ENCODE measurements around the gene SPATA18. TPM values are rescaled to one million over a fixed set of nuclear protein-coding genes. Genes with fewer than 3 reads are reported as not detected.
"Not testable (repeated sequence)": the region's sequence is repeated elsewhere in the genome, so short reads cannot be mapped to it uniquely, and the experiment has no call there.

The SPATA18 gene
- total RNA-seq, 1 experiment from 2014 or later = 0.47 TPM

DNA sequence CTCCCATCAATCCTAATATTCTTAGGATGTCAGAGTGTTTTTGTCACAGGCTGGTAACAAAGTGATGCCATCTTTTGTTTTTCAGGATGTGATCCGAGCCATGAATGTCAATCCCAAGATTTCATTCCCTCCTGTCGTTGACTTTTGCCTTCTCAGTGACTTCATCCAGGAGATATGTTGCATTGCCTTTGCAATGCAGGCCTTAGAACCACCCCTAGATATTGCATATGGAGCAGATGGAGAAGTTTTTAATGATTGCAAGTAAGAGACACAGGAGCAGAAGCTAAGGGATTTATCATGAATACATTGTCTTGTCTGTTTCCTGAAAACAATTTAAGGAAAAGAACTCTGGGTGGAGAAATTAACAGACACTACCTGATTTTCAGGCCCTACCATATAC is 28.6 kb downstream of the SPATA18 start:
- no TSS peak for BruUV-seq (replicated peaks)
- CTCF ChIA-PET = no interaction called here
- RAD21 ChIA-PET (ENCODE audit: low non-redundant PET in 1 of 2, low total read pairs in 2 of 2, uncharacterized antibody in 2 of 2, unreplicated experiment in 2 of 2) = no interaction called here

DNA sequence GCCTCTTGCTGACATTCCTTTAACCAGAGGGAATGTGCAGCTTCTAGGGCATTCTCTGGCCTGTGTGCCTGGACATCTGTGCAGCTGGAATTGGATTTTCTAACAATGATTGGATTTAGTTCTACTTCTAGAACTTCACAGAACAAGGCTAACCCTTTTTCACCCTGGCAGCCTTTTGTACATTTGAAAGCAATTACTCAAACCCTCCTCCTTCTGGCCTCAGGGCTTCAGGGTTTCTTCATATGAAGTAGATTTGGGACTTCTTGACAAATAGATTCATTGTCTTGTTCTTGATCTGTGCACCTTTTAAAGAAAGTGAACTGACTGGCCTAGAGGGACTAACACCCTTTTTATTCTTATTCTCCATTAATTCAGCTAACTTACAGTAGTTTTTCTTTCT is 30.1 kb downstream of the SPATA18 start:
- Histone ChIP-seq H3K9me3 (ENCODE audit: control insufficient read depth in 1 of 2, insufficient read depth in 1 of 2, low read depth in 1 of 2, low read length in 2 of 2) (no peaks in the 10 kb centered on the region), H3K4me1 (ENCODE audit: control insufficient read depth in 1 of 2, insufficient read depth in 2 of 2, low read length in 2 of 2) (no peaks in the 10 kb centered on the region), H3K79me2 (ENCODE audit: insufficient read depth, low read length) (no peaks in the 10 kb centered on the region), H3K9me2 (ENCODE audit: insufficient read depth) (no peaks in the 10 kb centered on the region), H3K4me3 (replicated peaks in 1 of 2; ENCODE audit: low read depth in 1 of 2, low read length in 2 of 2) (no peak overlapping the region), H3K36me3 (ENCODE audit: control insufficient read depth in 1 of 2, insufficient read depth in 2 of 2, low read length in 2 of 2) (no peaks in the 10 kb centered on the region), H3K27me3 (ENCODE audit: insufficient read depth, low read length) (peaks cover 74% of the 10 kb centered on the region), H2AFZ (ENCODE audit: low read depth, low read length, poor library complexity, severe bottlenecking) (no peak overlapping the region), H3K4me2 (ENCODE audit: low read length) (no peak overlapping the region), H4K20me1 (ENCODE audit: insufficient read depth) (no peaks in the 10 kb centered on the region), H3K9ac (ENCODE audit: low read length) (no peak overlapping the region), H3K27ac (ENCODE audit: low read depth, low read length) (no peak overlapping the region)
- DNase-seq (ENCODE audit: low read depth, low spot score) = no peak
- TF ChIP-seq POLR2A (IDR thresholded peaks at IDR 0.05; ENCODE audit: borderline replicate concordance, extremely low read depth, insufficient read depth, insufficient read length) (no peak), EZH2 (IDR thresholded peaks at IDR 0.05) (no peak)
- no TSS peak for BruUV-seq (replicated peaks)
- ATAC-seq = no peak
- RAD21 ChIA-PET (ENCODE audit: low non-redundant PET in 1 of 2, low total read pairs in 2 of 2, uncharacterized antibody in 2 of 2, unreplicated experiment in 2 of 2) = no interaction called here
- intact Hi-C loops (cut with micrococcal nuclease) = no loop called here
- POLR2A ChIA-PET = no interaction called here
- CTCF ChIA-PET = no interaction called here

More for the DNA sequence above, 28.6 kb downstream of the SPATA18 start:
- H4K20me1 ChIP-seq (ENCODE audit: insufficient read depth) = no peaks in the 10 kb centered on the region
- ATAC-seq = no peak
- H3K9me3 ChIP-seq (ENCODE audit: control insufficient read depth in 1 of 2, insufficient read depth in 1 of 2, low read depth in 1 of 2, low read length in 2 of 2) = no peaks in the 10 kb centered on the region
- intact Hi-C loops (cut with micrococcal nuclease) = no loop called here
- H2AFZ ChIP-seq (ENCODE audit: low read depth, low read length, poor library complexity, severe bottlenecking) = no peak overlapping the region
- H3K79me2 ChIP-seq (ENCODE audit: insufficient read depth, low read length) = no peaks in the 10 kb centered on the region
- no peaks in the 10 kb centered on the region for H3K36me3 ChIP-seq (ENCODE audit: control insufficient read depth in 1 of 2, insufficient read depth in 2 of 2, low read length in 2 of 2)
- no peak overlapping the region for H3K9ac ChIP-seq (ENCODE audit: low read length)
- H3K27me3 ChIP-seq (ENCODE audit: insufficient read depth, low read length) = peaks cover 78% of the 10 kb centered on the region
- DNase-seq (ENCODE audit: low read depth, low spot score) = no peak
- no peak overlapping the region for H3K27ac ChIP-seq (ENCODE audit: low read depth, low read length)
- TF ChIP-seq, protein P1, sequence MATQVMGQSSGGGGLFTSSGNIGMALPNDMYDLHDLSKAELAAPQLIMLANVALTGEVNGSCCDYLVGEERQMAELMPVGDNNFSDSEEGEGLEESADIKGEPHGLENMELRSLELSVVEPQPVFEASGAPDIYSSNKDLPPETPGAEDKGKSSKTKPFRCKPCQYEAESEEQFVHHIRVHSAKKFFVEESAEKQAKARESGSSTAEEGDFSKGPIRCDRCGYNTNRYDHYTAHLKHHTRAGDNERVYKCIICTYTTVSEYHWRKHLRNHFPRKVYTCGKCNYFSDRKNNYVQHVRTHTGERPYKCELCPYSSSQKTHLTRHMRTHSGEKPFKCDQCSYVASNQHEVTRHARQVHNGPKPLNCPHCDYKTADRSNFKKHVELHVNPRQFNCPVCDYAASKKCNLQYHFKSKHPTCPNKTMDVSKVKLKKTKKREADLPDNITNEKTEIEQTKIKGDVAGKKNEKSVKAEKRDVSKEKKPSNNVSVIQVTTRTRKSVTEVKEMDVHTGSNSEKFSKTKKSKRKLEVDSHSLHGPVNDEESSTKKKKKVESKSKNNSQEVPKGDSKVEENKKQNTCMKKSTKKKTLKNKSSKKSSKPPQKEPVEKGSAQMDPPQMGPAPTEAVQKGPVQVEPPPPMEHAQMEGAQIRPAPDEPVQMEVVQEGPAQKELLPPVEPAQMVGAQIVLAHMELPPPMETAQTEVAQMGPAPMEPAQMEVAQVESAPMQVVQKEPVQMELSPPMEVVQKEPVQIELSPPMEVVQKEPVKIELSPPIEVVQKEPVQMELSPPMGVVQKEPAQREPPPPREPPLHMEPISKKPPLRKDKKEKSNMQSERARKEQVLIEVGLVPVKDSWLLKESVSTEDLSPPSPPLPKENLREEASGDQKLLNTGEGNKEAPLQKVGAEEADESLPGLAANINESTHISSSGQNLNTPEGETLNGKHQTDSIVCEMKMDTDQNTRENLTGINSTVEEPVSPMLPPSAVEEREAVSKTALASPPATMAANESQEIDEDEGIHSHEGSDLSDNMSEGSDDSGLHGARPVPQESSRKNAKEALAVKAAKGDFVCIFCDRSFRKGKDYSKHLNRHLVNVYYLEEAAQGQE (IDR thresholded peaks at IDR 0.05; ENCODE audit: low read depth) = no peak
- TF ChIP-seq EZH2phosphoT487 (IDR thresholded peaks at IDR 0.05; ENCODE audit: borderline replicate concordance) = no peak
- H3K9me2 ChIP-seq (ENCODE audit: insufficient read depth) = no peaks in the 10 kb centered on the region
- H3K4me1 ChIP-seq (ENCODE audit: control insufficient read depth in 1 of 2, insufficient read depth in 2 of 2, low read length in 2 of 2) = no peaks in the 10 kb centered on the region
- POLR2A ChIA-PET = no interaction called here
- H3K4me2 ChIP-seq (ENCODE audit: low read length) = no peak overlapping the region
- H3K4me3 ChIP-seq (replicated peaks in 1 of 2; ENCODE audit: low read depth in 1 of 2, low read length in 2 of 2) = no peak overlapping the region

DNA sequence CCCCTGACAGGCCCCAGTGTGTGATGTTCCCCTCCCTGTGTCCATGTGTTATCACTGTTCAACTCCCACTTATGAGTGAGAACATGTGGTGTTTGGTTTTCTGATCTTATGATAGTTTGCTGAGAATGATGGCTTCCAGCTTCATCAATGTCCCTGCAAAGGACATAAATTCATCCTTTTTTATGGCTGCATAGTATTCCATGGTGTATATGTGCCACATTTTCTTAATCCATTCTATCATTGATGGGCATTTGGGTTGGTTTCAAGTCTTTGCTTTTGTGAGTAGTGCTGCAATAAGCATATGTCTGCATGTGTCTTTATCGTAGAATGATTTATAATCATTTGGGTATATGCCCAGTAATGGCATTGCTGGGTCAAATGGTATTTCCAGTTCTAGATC is 35.3 kb downstream of the SPATA18 start:
- H2AFZ ChIP-seq (ENCODE audit: low read depth, low read length, poor library complexity, severe bottlenecking); H3K9me2 ChIP-seq (ENCODE audit: insufficient read depth); BruUV-seq (replicated peaks); H3K4me2 ChIP-seq (ENCODE audit: low read length); H4K20me1 ChIP-seq (ENCODE audit: insufficient read depth); ATAC-seq; CTCF ChIA-PET; DNase-seq (ENCODE audit: low read depth, low spot score); H3K4me1 ChIP-seq (ENCODE audit: control insufficient read depth in 1 of 2, insufficient read depth in 2 of 2, low read length in 2 of 2); intact Hi-C loops (cut with micrococcal nuclease); H3K4me3 ChIP-seq (replicated peaks in 1 of 2; ENCODE audit: low read depth in 1 of 2, low read length in 2 of 2); H3K9ac ChIP-seq (ENCODE audit: low read length); H3K36me3 ChIP-seq (ENCODE audit: control insufficient read depth in 1 of 2, insufficient read depth in 2 of 2, low read length in 2 of 2); H3K27ac ChIP-seq (ENCODE audit: low read depth, low read length); H3K79me2 ChIP-seq (ENCODE audit: insufficient read depth, low read length); POLR2A ChIA-PET; RAD21 ChIA-PET (ENCODE audit: low non-redundant PET in 1 of 2, low total read pairs in 2 of 2, uncharacterized antibody in 2 of 2, unreplicated experiment in 2 of 2); H3K9me3 ChIP-seq (ENCODE audit: control insufficient read depth in 1 of 2, insufficient read depth in 1 of 2, low read depth in 1 of 2, low read length in 2 of 2): not testable (repeated sequence)
- H3K27me3 ChIP-seq (ENCODE audit: insufficient read depth, low read length) = peaks cover 33% of the 10 kb centered on the region
